Suprapubic skin (tissue), 4 donors: ENCODE measurements around the gene PGC. TPM values are rescaled to one million over a fixed set of nuclear protein-coding genes. Genes with fewer than 3 reads are reported as not detected.

Experiments used
- DNase-seq, 2 donors: peaks; one replicate each; pipeline ENCODE4 v3.0.0-alpha.2; 2019; ENCODE audit warnings: low spot score in 2 of 2
- H3K27ac ChIP-seq: fragments of 200-600 bp; sonication (generic); one replicate; pipeline ENCODE4 v1.5.1; 2019
- H3K27me3 ChIP-seq: fragments of 200-600 bp; sonication (generic); one replicate; pipeline ENCODE4 v1.5.1; 2019
- H3K36me3 ChIP-seq: fragments of 200-600 bp; sonication (generic); one replicate; pipeline ENCODE4 v1.5.1; 2019
- H3K4me1 ChIP-seq: fragments of 200-600 bp; sonication (generic); one replicate; pipeline ENCODE4 v1.5.1; 2019
- H3K4me3 ChIP-seq: fragments of 200-600 bp; sonication (generic); one replicate; pipeline ENCODE4 v1.5.1; 2019; ENCODE audit warnings: mild to moderate bottlenecking
- H3K9me3 ChIP-seq: fragments of 200-600 bp; sonication (generic); one replicate; pipeline ENCODE4 v1.5.1; 2019
- CTCF ChIP-seq, 2 donors: fragments of 200-600 bp in 1 of 2; fragments of 450-650 bp in 1 of 2; sonication (generic) in 1 of 2; IDR thresholded peaks; one replicate each; pipeline ENCODE4 v1.5.1; 2016 to 2019; ENCODE audit warnings: antibody characterized with exemption in 2 of 2, mild to moderate bottlenecking in 1 of 2, moderate library complexity in 1 of 2
- EP300 ChIP-seq: sonication (generic); formaldehyde crosslinking; IDR thresholded peaks from one replicate; pipeline ENCODE4 v1.6.1; 2017; ENCODE audit warnings: antibody characterized with exemption
- POLR2A ChIP-seq, 2 donors: fragments of 450-650 bp; IDR thresholded peaks; one replicate each; pipeline ENCODE4 v1.6.1; 2017; ENCODE audit warnings: antibody characterized with exemption in 2 of 2, mild to moderate bottlenecking in 2 of 2, moderate library complexity in 2 of 2
- POLR2AphosphoS5 ChIP-seq, 3 donors: sonication (generic); formaldehyde crosslinking; IDR thresholded peaks; one replicate each; pipeline ENCODE4 v1.6.1; 2017; ENCODE audit warnings: antibody characterized with exemption in 3 of 3
- WGBS: methylation state at CpG from one replicate; pipeline ENCODE4 v1.1.5; 2018; 5-methylcytosine and 5-hydroxymethylcytosine counted together
- total RNA-seq, 4 donors: library from RNA; depleted of rRNA; stranded (reverse); fragments of >200 nt; gene quantifications; one replicate each; pipeline ENCODE4 v1.1.0, GENCODE V29; 2016

Gene PGC
- total RNA-seq, 4 donors from 2014 or later = not detected

GRCh38 chr6:41775293-41775882, 28.2 kb upstream of the PGC start:
- WGBS = 84% methylated on average over 6 of the region's 13 CpGs

GRCh38 chr6:41774841-41775240, 27.6 kb upstream of the PGC start:
- WGBS = 81% methylated on average over 3 of the region's 3 CpGs
- TF ChIP-seq POLR2AphosphoS5 (IDR thresholded peaks at IDR 0.05) (no peak), CTCF (IDR thresholded peaks at IDR 0.05) (no peak)
- H3K9me3 ChIP-seq = no peaks in the 10 kb centered on the region
- H3K27ac ChIP-seq = no peak overlapping the region
- H3K4me1 ChIP-seq = peaks cover 10% of the 10 kb centered on the region
- peaks cover 64% of the 10 kb centered on the region for H3K36me3 ChIP-seq
- no peak for DNase-seq
- H3K4me3 ChIP-seq = no peak overlapping the region
- H3K27me3 ChIP-seq = no peaks in the 10 kb centered on the region

More at GRCh38 chr6:41775293-41775882, 28.2 kb upstream of the PGC start:
- Histone ChIP-seq H3K36me3 (peaks cover 61% of the 10 kb centered on the region), H3K9me3 (no peaks in the 10 kb centered on the region), H3K27ac (no peak overlapping the region), H3K4me3 (no peak overlapping the region), H3K27me3 (no peaks in the 10 kb centered on the region), H3K4me1 (peaks cover 13% of the 10 kb centered on the region)
- DNase-seq = peak in 1 of 2 donors; percentile 46
- no peak for TF ChIP-seq POLR2A (IDR thresholded peaks at IDR 0.05)
- no peak for TF ChIP-seq EP300
- no peak for TF ChIP-seq CTCF (IDR thresholded peaks at IDR 0.05)
- TF ChIP-seq POLR2AphosphoS5 (IDR thresholded peaks at IDR 0.05) = no peak

- peak in 1 of 2 donors; percentile 41 for DNase-seq
- H3K27ac ChIP-seq = no peak overlapping the region
- peaks cover 59% of the 10 kb centered on the region for H3K36me3 ChIP-seq
- no peaks in the 10 kb centered on the region for H3K9me3 ChIP-seq
- peaks cover 9% of the 10 kb centered on the region for H3K4me1 ChIP-seq
- H3K4me3 ChIP-seq = no peak overlapping the region
- no peaks in the 10 kb centered on the region for H3K27me3 ChIP-seq
- TF ChIP-seq POLR2AphosphoS5 (IDR thresholded peaks at IDR 0.05) = no peak
- no peak for TF ChIP-seq EP300
- no peak for TF ChIP-seq POLR2A (IDR thresholded peaks at IDR 0.05)
- no peak for TF ChIP-seq CTCF (IDR thresholded peaks at IDR 0.05)
- 93% methylated on average over 20 of the region's 29 CpGs for WGBS
These were observed 24.1 kb upstream of the PGC start for GRCh38 chr6:41771058-41771983.

GRCh38 chr6:41770381-41771057, 23.3 kb upstream of the PGC start:
- H3K9me3 ChIP-seq = no peaks in the 10 kb centered on the region
- WGBS = 90% methylated on average over 19 of the region's 30 CpGs
- TF ChIP-seq EP300 (no peak), POLR2AphosphoS5 (IDR thresholded peaks at IDR 0.05) (no peak), POLR2A (IDR thresholded peaks at IDR 0.05) (no peak)
- peaks cover 54% of the 10 kb centered on the region for H3K36me3 ChIP-seq
- no peak overlapping the region for H3K4me3 ChIP-seq
- no peak overlapping the region for H3K27ac ChIP-seq
- peak in 1 of 2 donors; percentile 44 for DNase-seq
- no peaks in the 10 kb centered on the region for H3K27me3 ChIP-seq
- H3K4me1 ChIP-seq = peaks cover 9% of the 10 kb centered on the region

- Histone ChIP-seq H3K27ac (no peak overlapping the region), H3K36me3 (peaks cover 43% of the 10 kb centered on the region), H3K27me3 (no peaks in the 10 kb centered on the region), H3K4me3 (no peak overlapping the region), H3K9me3 (no peaks in the 10 kb centered on the region), H3K4me1 (peaks cover 9% of the 10 kb centered on the region)
- WGBS = 97% methylated on average over 4 of the region's 8 CpGs
- TF ChIP-seq POLR2AphosphoS5 (IDR thresholded peaks at IDR 0.05) = no peak
- TF ChIP-seq CTCF (IDR thresholded peaks at IDR 0.05) = no peak
- TF ChIP-seq POLR2A (IDR thresholded peaks at IDR 0.05) = no peak
- TF ChIP-seq EP300 = no peak
- DNase-seq = peak in 1 of 2 donors; percentile 25
These were observed 22.2 kb upstream of the PGC start for GRCh38 chr6:41769376-41769775.
